ENCODE data around the gene BLID. TPM values are rescaled to one million over a fixed set of nuclear protein-coding genes. Genes with fewer than 3 reads are reported as not detected.

The BLID gene
- total RNA-seq, 1 donor from 2014 or later: 0.82 TPM

GRCh38 chr11:122107045-122107444 is 9.0 kb downstream of the BLID start:
- no peak for DNase-seq (ENCODE audit: extremely low read depth, low read depth, low spot score)

- DNase-seq (ENCODE audit: extremely low read depth, low read depth, low spot score): no peak
These were observed 10.8 kb downstream of the BLID start for GRCh38 chr11:122105044-122105758.

GRCh38 chr11:122104341-122104740 is 11.7 kb downstream of the BLID start:
- DNase-seq (ENCODE audit: extremely low read depth, low read depth, low spot score): no peak

GRCh38 chr11:122103726-122104125 is 12.3 kb downstream of the BLID start:
- DNase-seq (ENCODE audit: extremely low read depth, low read depth, low spot score): no peak

GRCh38 chr11:122103321-122103720 is 12.7 kb downstream of the BLID start:
- no peak for DNase-seq (ENCODE audit: extremely low read depth, low read depth, low spot score)

- no peak for DNase-seq (ENCODE audit: extremely low read depth, low read depth, low spot score)
These were observed 13.6 kb downstream of the BLID start for GRCh38 chr11:122102426-122102825.

GRCh38 chr11:122101625-122102291 is 14.3 kb downstream of the BLID start:
- no peak for DNase-seq (ENCODE audit: extremely low read depth, low read depth, low spot score)

- no peak for DNase-seq (ENCODE audit: extremely low read depth, low read depth, low spot score)
These were observed 15.3 kb downstream of the BLID start for GRCh38 chr11:122100756-122101080.

GRCh38 chr11:122100037-122100755 is 15.8 kb downstream of the BLID start:
- DNase-seq (ENCODE audit: extremely low read depth, low read depth, low spot score): no peak

GRCh38 chr11:122099374-122100036 is 16.5 kb downstream of the BLID start:
- DNase-seq (ENCODE audit: extremely low read depth, low read depth, low spot score): no peak

- no peak for DNase-seq (ENCODE audit: extremely low read depth, low read depth, low spot score)
These were observed 17.6 kb downstream of the BLID start for GRCh38 chr11:122098261-122098980.

- no peak for DNase-seq (ENCODE audit: extremely low read depth, low read depth, low spot score)
These were observed 18.5 kb downstream of the BLID start for GRCh38 chr11:122097419-122098001.

- no peak for DNase-seq (ENCODE audit: extremely low read depth, low read depth, low spot score)
These were observed 19.5 kb downstream of the BLID start for GRCh38 chr11:122096272-122097112.

- no peak for DNase-seq (ENCODE audit: extremely low read depth, low read depth, low spot score)
These were observed 20.2 kb downstream of the BLID start for GRCh38 chr11:122095681-122096262.

- DNase-seq (ENCODE audit: extremely low read depth, low read depth, low spot score): no peak
These were observed 21.2 kb downstream of the BLID start for GRCh38 chr11:122094836-122095235.

- DNase-seq (ENCODE audit: extremely low read depth, low read depth, low spot score): no peak
These were observed 22.2 kb downstream of the BLID start for GRCh38 chr11:122093731-122094275.

GRCh38 chr11:122091835-122092234 is 24.2 kb downstream of the BLID start:
- DNase-seq (ENCODE audit: extremely low read depth, low read depth, low spot score): no peak

GRCh38 chr11:122089111-122089510 is 26.9 kb downstream of the BLID start:
- DNase-seq (ENCODE audit: extremely low read depth, low read depth, low spot score): no peak

GRCh38 chr11:122085712-122086111 is 30.3 kb downstream of the BLID start:
- no peak for DNase-seq (ENCODE audit: extremely low read depth, low read depth, low spot score)

Data from glomerular endothelial cell (primary cell).